Cardiac muscle cell (in vitro differentiated cells and primary cell): ENCODE measurements around the gene EFNA5. TPM values are rescaled to one million over a fixed set of nuclear protein-coding genes. Genes with fewer than 3 reads are reported as not detected.

Experiments
- DNase-seq, 2 donors: peaks; one replicate each; pipeline versions ENCODE4 v3.0.0 to v3.0.0-alpha.2; 2010 to 2017; ENCODE audit warnings: low read depth in 1 of 2, low spot score in 1 of 2
- H3K27ac ChIP-seq: fragments of 200-600 bp; sonication (generic); 2 replicates; pipeline ENCODE4 v1.5.1; 2016
- H3K27me3 ChIP-seq: fragments of 200-600 bp; sonication (generic); 2 replicates; pipeline ENCODE4 v1.6.0; 2016; ENCODE audit warnings: control low read depth
- H3K36me3 ChIP-seq: fragments of 200-600 bp; sonication (generic); 2 replicates; pipeline ENCODE4 v1.5.1; 2016; ENCODE audit warnings: control low read depth
- H3K4me1 ChIP-seq: fragments of 200-600 bp; sonication (generic); 2 replicates; pipeline ENCODE4 v1.8.1; 2017; ENCODE audit warnings: low read depth, mild to moderate bottlenecking, mixed run types
- H3K4me3 ChIP-seq: fragments of 200-600 bp; sonication (generic); 2 replicates; pipeline ENCODE4 v1.5.1; 2016; ENCODE audit warnings: mild to moderate bottlenecking
- H3K9me3 ChIP-seq: fragments of 200-600 bp; sonication (generic); 2 replicates; pipeline ENCODE4 v1.5.1; 2017; ENCODE audit warnings: low read depth, mild to moderate bottlenecking, control low read depth
- polyA plus RNA-seq: library from polyadenylated mRNA; unstranded; fragments of >200 nt; fragmentation: Nextera tagmentation; extraction: Ambion mirVana; gene quantifications from 2 replicates; pipeline ENCODE4 v1.2.1, GENCODE V29; 2016
- total RNA-seq: library from RNA; depleted of rRNA; stranded (reverse); fragments of >200 nt; gene quantifications from 2 replicates; pipeline ENCODE4 v1.2.3, GENCODE V29; 2016
- TF ChIP-seq, protein P1 (sequence below): IDR thresholded peaks from 2 replicates; pipeline ENCODE4 v1.5.1; 2012; ENCODE audit warnings: low read depth, mild to moderate bottlenecking, low read length

EFNA5 gene
- total and polyA plus RNA-seq, 2 experiments from 2014 or later, result 4.5 to 12.0 TPM

DNA sequence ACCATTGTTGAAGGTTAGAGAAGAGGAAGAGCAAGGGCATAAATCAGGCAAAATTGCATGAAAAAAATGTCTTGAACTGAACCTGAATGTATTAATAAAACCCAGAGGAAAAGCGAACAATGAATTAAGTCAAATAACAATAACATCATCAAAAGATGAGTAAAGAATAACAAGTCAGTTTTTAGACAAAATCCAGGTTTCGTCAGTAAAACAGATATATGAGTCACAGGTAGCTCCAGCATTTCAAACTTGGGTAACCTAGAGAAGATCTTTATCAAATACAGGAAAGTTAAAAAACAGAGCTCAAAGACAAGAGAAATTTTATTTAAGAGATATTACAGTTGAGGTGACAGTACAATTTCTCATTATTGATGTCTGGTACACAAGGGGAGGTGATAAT lies 332.4 kb downstream of the EFNA5 start:
- H3K4me1 ChIP-seq, result peaks cover 10% of the 10 kb centered on the region
- no peaks in the 10 kb centered on the region for H3K27me3 ChIP-seq
- DNase-seq, result no peak
- no peak overlapping the region for H3K27ac ChIP-seq
- H3K36me3 ChIP-seq, result no peaks in the 10 kb centered on the region
- H3K9me3 ChIP-seq, result no peaks in the 10 kb centered on the region
- TF ChIP-seq, protein P1, sequence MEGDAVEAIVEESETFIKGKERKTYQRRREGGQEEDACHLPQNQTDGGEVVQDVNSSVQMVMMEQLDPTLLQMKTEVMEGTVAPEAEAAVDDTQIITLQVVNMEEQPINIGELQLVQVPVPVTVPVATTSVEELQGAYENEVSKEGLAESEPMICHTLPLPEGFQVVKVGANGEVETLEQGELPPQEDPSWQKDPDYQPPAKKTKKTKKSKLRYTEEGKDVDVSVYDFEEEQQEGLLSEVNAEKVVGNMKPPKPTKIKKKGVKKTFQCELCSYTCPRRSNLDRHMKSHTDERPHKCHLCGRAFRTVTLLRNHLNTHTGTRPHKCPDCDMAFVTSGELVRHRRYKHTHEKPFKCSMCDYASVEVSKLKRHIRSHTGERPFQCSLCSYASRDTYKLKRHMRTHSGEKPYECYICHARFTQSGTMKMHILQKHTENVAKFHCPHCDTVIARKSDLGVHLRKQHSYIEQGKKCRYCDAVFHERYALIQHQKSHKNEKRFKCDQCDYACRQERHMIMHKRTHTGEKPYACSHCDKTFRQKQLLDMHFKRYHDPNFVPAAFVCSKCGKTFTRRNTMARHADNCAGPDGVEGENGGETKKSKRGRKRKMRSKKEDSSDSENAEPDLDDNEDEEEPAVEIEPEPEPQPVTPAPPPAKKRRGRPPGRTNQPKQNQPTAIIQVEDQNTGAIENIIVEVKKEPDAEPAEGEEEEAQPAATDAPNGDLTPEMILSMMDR, result no peak
- H3K4me3 ChIP-seq, result no peak overlapping the region

DNA sequence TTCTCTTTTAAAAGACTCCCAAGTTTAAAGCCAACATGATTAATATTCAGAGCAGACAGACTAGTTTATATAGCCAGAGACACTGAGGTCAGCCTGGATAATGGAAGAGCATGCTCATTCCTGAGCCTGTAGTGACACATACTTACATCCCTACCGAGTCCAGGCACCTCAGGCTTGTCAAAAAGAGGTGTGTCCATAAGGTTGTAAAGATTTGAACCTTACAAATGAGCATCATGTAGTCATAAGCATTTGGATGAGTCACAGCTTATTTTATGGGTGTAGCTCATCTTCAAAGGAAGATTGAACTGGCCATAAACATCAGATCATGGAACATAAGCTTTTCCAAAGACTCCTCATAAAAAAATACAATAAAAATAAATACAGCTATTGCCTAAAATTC lies 333.5 kb downstream of the EFNA5 start:
- TF ChIP-seq, protein P1, result no peak
- H3K9me3 ChIP-seq, result no peaks in the 10 kb centered on the region
- H3K36me3 ChIP-seq, result no peaks in the 10 kb centered on the region
- peaks cover 4% of the 10 kb centered on the region for H3K4me1 ChIP-seq
- H3K27me3 ChIP-seq, result no peaks in the 10 kb centered on the region
- H3K4me3 ChIP-seq, result no peak overlapping the region
- H3K27ac ChIP-seq, result no peak overlapping the region
- DNase-seq, result no peak

DNA sequence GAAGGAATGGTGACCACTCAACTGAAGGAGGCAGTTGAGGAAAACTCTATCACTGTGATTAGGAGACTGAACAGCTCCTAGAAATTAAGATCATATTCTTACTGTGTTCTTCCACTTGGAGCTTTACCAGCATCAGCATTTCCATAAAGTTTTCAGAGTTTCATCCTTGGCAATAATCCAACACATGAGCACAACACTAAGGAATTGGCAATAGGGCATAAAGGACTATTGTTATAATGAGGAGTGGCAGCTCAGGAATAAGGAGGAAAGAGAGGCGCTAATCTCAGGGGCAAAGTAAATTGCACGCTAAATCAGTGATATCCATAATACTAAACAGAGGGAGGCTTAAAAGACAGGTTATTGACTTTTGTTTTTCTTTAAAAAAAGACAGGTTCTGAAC lies 338.9 kb downstream of the EFNA5 start:
- peak in 1 of 2 donors; percentile 61 for DNase-seq
- no peaks in the 10 kb centered on the region for H3K9me3 ChIP-seq
- H3K4me1 ChIP-seq, result no peaks in the 10 kb centered on the region
- no peaks in the 10 kb centered on the region for H3K27me3 ChIP-seq
- no peak overlapping the region for H3K4me3 ChIP-seq
- no peaks in the 10 kb centered on the region for H3K36me3 ChIP-seq
- H3K27ac ChIP-seq, result no peak overlapping the region
- TF ChIP-seq, protein P1, result no peak

DNA sequence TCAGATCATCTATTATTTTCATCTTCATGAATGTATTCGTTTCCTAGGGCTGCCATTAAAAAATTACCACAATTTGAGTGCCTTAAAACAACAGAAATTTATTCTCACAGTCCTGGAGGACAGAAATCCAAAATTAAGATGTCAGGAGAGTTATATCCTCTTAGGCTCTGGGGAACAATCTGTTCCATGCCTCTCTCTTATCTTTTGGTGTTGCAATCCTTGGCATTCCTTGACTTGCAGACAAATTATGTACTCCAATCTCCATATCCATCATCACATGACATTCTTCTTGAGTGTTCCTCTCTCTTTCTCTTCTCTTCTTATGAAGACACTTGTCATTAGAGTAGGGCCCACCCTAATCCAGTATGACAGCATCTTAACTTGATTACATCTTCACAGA lies 339.4 kb downstream of the EFNA5 start:
- Histone ChIP-seq H3K27ac (no peak overlapping the region), H3K36me3 (no peaks in the 10 kb centered on the region), H3K4me1 (no peaks in the 10 kb centered on the region), H3K9me3 (no peaks in the 10 kb centered on the region), H3K27me3 (no peaks in the 10 kb centered on the region), H3K4me3 (no peak overlapping the region)
- TF ChIP-seq, protein P1, result no peak
- peak in 1 of 2 donors; percentile 59 for DNase-seq

DNA sequence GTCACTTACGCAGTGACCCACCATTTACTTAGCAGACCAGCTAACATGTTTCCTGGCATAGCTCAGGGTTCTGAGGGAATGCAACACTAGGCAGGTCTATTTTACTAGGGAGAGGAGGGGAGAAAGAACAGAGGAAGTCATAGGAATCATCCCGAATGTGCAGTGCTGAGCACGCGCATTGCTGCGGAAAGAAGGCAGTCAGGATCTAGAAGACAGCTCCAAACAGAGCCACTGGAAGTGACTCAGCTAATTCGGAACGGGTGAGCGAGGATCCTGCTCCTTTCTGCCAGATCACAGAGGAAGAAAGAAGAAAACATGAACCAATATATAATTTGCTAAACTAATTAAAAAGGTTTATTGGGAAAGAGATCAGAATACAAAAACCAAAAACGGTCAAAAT lies 339.8 kb downstream of the EFNA5 start:
- Histone ChIP-seq H3K27me3 (no peaks in the 10 kb centered on the region), H3K9me3 (no peaks in the 10 kb centered on the region), H3K4me1 (no peaks in the 10 kb centered on the region), H3K4me3 (no peak overlapping the region), H3K27ac (no peak overlapping the region), H3K36me3 (no peaks in the 10 kb centered on the region)
- peak in 1 of 2 donors; percentile 18 for DNase-seq
- TF ChIP-seq, protein P1, result no peak

DNA sequence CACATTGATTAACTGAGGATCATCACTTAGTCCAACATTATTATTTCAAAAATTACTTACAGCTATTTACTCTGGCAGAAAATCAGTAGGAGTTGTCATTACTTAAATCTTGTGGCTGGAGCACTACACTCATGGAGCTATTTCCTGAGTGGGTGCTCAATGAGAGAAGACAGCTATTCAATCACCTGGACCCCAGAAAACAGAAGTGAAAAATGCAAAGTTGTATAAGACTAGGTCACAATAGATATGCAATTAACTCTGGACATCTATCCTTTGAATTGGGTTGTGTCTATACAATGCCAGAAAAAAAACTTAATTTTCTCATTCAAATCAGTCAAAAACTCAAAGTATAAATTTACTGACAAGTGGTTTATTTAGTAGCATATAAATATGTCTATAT lies 340.9 kb downstream of the EFNA5 start:
- Histone ChIP-seq H3K36me3 (no peaks in the 10 kb centered on the region), H3K27ac (no peak overlapping the region), H3K4me1 (no peaks in the 10 kb centered on the region), H3K4me3 (no peak overlapping the region), H3K9me3 (no peaks in the 10 kb centered on the region), H3K27me3 (no peaks in the 10 kb centered on the region)
- DNase-seq, result no peak
- TF ChIP-seq, protein P1, result no peak
